GM12878 (cell line): ENCODE results near the gene TDRD7. TPM values are rescaled to one million over a fixed set of nuclear protein-coding genes. Genes with fewer than 3 reads are reported as not detected.

Source experiments
- ATAC-seq: fragments of 200-7000 bp; cut with Tn5 transposase; 3 replicates; pipeline ENCODE4 v1.9.1; 2020; ENCODE audit warnings: mild to moderate bottlenecking, moderate library complexity
- BruUV-seq: library from RNA; stranded (reverse); fragments of 400-500 nt; replicated peaks from 2 replicates; lab custom pipeline; 2021; lab: Mats Ljungman, UMichigan
- CTCF ChIA-PET: fragments of 300-600 bp; sonication (Branson Sonifier 250); formaldehyde crosslinking; extraction: SDS; loops from one replicate; lab custom pipeline; 2021; ENCODE audit warnings: inconsistent platforms; lab: Yijun Ruan, JAX
- POLR2A ChIA-PET: fragments of 350-600 bp; formaldehyde crosslinking; extraction: SDS; loops from one replicate; lab custom pipeline; 2021; ENCODE audit warnings: inconsistent platforms; lab: Charles Lee
- RAD21 ChIA-PET: fragments of 300-600 bp; sonication (Branson Sonifier 250); formaldehyde crosslinking; loops from one replicate; lab custom pipeline; 2023; ENCODE audit warnings: antibody characterized with exemption; ENCODE audit not compliant: unreplicated experiment; lab: Charles Lee
- SMC1A ChIA-PET: fragments of 300-600 bp; sonication (Branson Sonifier 250); formaldehyde crosslinking; loops from one replicate; lab custom pipeline; 2023; ENCODE audit not compliant: unreplicated experiment, uncharacterized antibody; lab: Charles Lee
- DNase-seq: peaks from one replicate; pipeline ENCODE4 v3.0.0-alpha.2; 2011; ENCODE audit warnings: low read depth, low spot score
- FAIRE-seq: peaks from 3 replicates; lab custom pipeline; 2011; peaks lifted over from hg19 to GRCh38; lab: Jason Lieb, UNC
- H2AFZ ChIP-seq: 2 replicates; pipeline ENCODE4 v1.6.0; 2011; ENCODE audit warnings: low read depth, low read length, control low read depth; ENCODE audit not compliant: control insufficient read depth
- H3K27ac ChIP-seq: 2 replicates; pipeline ENCODE4 v1.5.1; 2011; ENCODE audit warnings: control low read depth; ENCODE audit not compliant: control insufficient read depth, insufficient read depth
- H3K27me3 ChIP-seq, 2 experiments: replicated peaks in 1 of 2; 2 replicates each; pipeline versions ENCODE4 v1.6.0 to v1.6.1; 2011; ENCODE audit warnings: low read length in 1 of 2; ENCODE audit not compliant: control insufficient read depth in 2 of 2, insufficient read depth in 2 of 2
- H3K36me3 ChIP-seq, 2 experiments: 2 replicates each; pipeline ENCODE4 v1.5.1; 2011; ENCODE audit warnings: low read length in 1 of 2; ENCODE audit not compliant: control insufficient read depth in 2 of 2, insufficient read depth in 2 of 2
- H3K4me1 ChIP-seq: 2 replicates; pipeline ENCODE4 v1.6.1; 2011; ENCODE audit warnings: mild to moderate bottlenecking, low read length, moderate library complexity, mixed read lengths; ENCODE audit not compliant: control insufficient read depth, insufficient read depth
- H3K4me2 ChIP-seq: 2 replicates; pipeline ENCODE4 v1.6.0; 2011; ENCODE audit warnings: control low read depth; ENCODE audit not compliant: control insufficient read depth, insufficient read depth
- H3K4me3 ChIP-seq: fragments of 200-600 bp; sonication (generic); 2 replicates; pipeline ENCODE4 v1.5.1; 2016
- H3K79me2 ChIP-seq: 2 replicates; pipeline ENCODE4 v1.6.0; 2011; ENCODE audit warnings: low read length; ENCODE audit not compliant: control insufficient read depth, insufficient read depth
- H3K9ac ChIP-seq: 2 replicates; pipeline ENCODE4 v1.8.0; 2011; ENCODE audit warnings: low read length, control low read depth, mixed read lengths; ENCODE audit not compliant: control insufficient read depth, insufficient read depth
- H3K9me3 ChIP-seq: replicated peaks from 3 replicates; pipeline ENCODE4 v1.5.1; 2011; ENCODE audit warnings: mild to moderate bottlenecking, low read length; ENCODE audit not compliant: control insufficient read depth, insufficient read depth
- H4K20me1 ChIP-seq: 2 replicates; pipeline ENCODE4 v1.6.0; 2011; ENCODE audit not compliant: control insufficient read depth, insufficient read depth
- ATF7 ChIP-seq: fragments of 450-650 bp; IDR thresholded peaks from 2 replicates; pipeline ENCODE4 v1.6.1; 2016; ENCODE audit warnings: low read depth, mild to moderate bottlenecking
- BMI1 ChIP-seq: fragments of 450-650 bp; IDR thresholded peaks from 2 replicates; pipeline ENCODE4 v1.6.1; 2016; ENCODE audit warnings: mild to moderate bottlenecking, moderate library complexity, borderline replicate concordance
- DPF2 ChIP-seq: fragments of 450-650 bp; IDR thresholded peaks from 2 replicates; pipeline ENCODE4 v1.6.1; 2017; ENCODE audit warnings: mild to moderate bottlenecking
- EED ChIP-seq: sonication (generic); IDR thresholded peaks from 2 replicates; pipeline ENCODE4 v1.6.1; 2016; ENCODE audit warnings: antibody characterized with exemption, low read depth
- FOXM1 ChIP-seq: IDR thresholded peaks from 2 replicates; pipeline ENCODE4 v1.6.1; 2012; ENCODE audit warnings: low read depth, mild to moderate bottlenecking, inconsistent platforms, low read length, moderate library complexity
- GABPA ChIP-seq: IDR thresholded peaks from 2 replicates; pipeline ENCODE4 v1.6.1; 2014; ENCODE audit warnings: antibody characterized with exemption, low read depth, mild to moderate bottlenecking, inconsistent platforms
- HDAC2 ChIP-seq: fragments of 200-600 bp; sonication (generic); IDR thresholded peaks from 2 replicates; pipeline ENCODE4 v1.6.1; 2017
- HDAC6 ChIP-seq: fragments of 200-600 bp; sonication (generic); IDR thresholded peaks from one replicate; pipeline ENCODE4 v1.8.0; 2017; ENCODE audit warnings: antibody characterized with exemption; ENCODE audit not compliant: unreplicated experiment
- LARP7 ChIP-seq: fragments of 450-650 bp; IDR thresholded peaks from 2 replicates; pipeline ENCODE4 v1.6.1; 2017; ENCODE audit warnings: mild to moderate bottlenecking
- MEF2A ChIP-seq: IDR thresholded peaks from 2 replicates; pipeline ENCODE4 v1.6.1; 2011; ENCODE audit warnings: low read depth, mild to moderate bottlenecking, low read length, moderate library complexity; ENCODE audit not compliant: insufficient read depth
- MEF2B ChIP-seq: fragments of 450-650 bp; IDR thresholded peaks from 2 replicates; pipeline ENCODE4 v1.6.1; 2018; ENCODE audit warnings: mild to moderate bottlenecking, moderate library complexity; ENCODE audit not compliant: partially characterized antibody, poor library complexity, severe bottlenecking
- MTA3 ChIP-seq: IDR thresholded peaks from 2 replicates; pipeline ENCODE4 v1.6.1; 2012; ENCODE audit warnings: low read length, inconsistent platforms, borderline replicate concordance
- NBN ChIP-seq: fragments of 450-650 bp; IDR thresholded peaks from 2 replicates; pipeline ENCODE4 v1.6.1; 2016
- NFIC ChIP-seq: IDR thresholded peaks from 2 replicates; pipeline ENCODE4 v1.6.1; 2012; ENCODE audit warnings: low read depth, mild to moderate bottlenecking, inconsistent platforms, low read length, moderate library complexity
- NFXL1 ChIP-seq: fragments of 450-650 bp; IDR thresholded peaks from 2 replicates; pipeline ENCODE4 v1.6.1; 2017; ENCODE audit warnings: antibody characterized with exemption, mild to moderate bottlenecking, borderline replicate concordance
- NFYA ChIP-seq: IDR thresholded peaks from 2 replicates; pipeline ENCODE4 v1.6.1; 2011; ENCODE audit warnings: low read depth, mild to moderate bottlenecking, low read length, improper control_type of control experiment, borderline replicate concordance
- PKNOX1 ChIP-seq: fragments of 450-650 bp; IDR thresholded peaks from 2 replicates; pipeline ENCODE4 v1.6.1; 2016; ENCODE audit warnings: mild to moderate bottlenecking
- POLR2AphosphoS2 ChIP-seq: IDR thresholded peaks from 2 replicates; pipeline ENCODE4 v1.6.1; 2011; ENCODE audit warnings: low read depth, mild to moderate bottlenecking, low read length, improper control_type of control experiment, moderate library complexity
- RAD21 ChIP-seq: IDR thresholded peaks from 2 replicates; pipeline ENCODE4 v1.6.1; 2011; ENCODE audit warnings: mild to moderate bottlenecking, low read depth, low read length, moderate library complexity; ENCODE audit not compliant: insufficient read depth
- SRF ChIP-seq, 2 experiments: IDR thresholded peaks; 2 replicates each; pipeline ENCODE4 v1.6.1; 2011; ENCODE audit warnings: low read depth in 2 of 2, low read length in 2 of 2, mild to moderate bottlenecking in 1 of 2, moderate library complexity in 1 of 2
- TARDBP ChIP-seq: IDR thresholded peaks from 2 replicates; pipeline ENCODE4 v1.6.1; 2016; ENCODE audit warnings: borderline replicate concordance
- TCF7 ChIP-seq: IDR thresholded peaks from 2 replicates; pipeline ENCODE4 v1.6.1; 2014; ENCODE audit warnings: antibody characterized with exemption, borderline replicate concordance
- WGBS: methylation state at CpG from one replicate; pipeline ENCODE4 v1.1.6; 2016; ENCODE audit warnings: low lambda C conversion rate; ENCODE audit not compliant: insufficient replicate concordance, insufficient coverage; ENCODE audit errors: missing lambda C conversion rate; 5-methylcytosine and 5-hydroxymethylcytosine counted together
- in situ Hi-C: fragments of 300-500 bp; cut with MboI; formaldehyde crosslinking; loops from 9 replicates; pipeline ENCODE4 v1.14.3; 2018; ENCODE audit warnings: mixed read lengths
- intact Hi-C: fragments of 100-400 bp; cut with micrococcal nuclease; formaldehyde crosslinking; loops from one replicate; pipeline ENCODE4 v1.14.2; 2022; ENCODE audit not compliant: unreplicated experiment
- polyA plus RNA-seq, 11 experiments: library from polyadenylated mRNA; depleted of rRNA in 4 of 11; unstranded in 6 of 11; stranded (reverse) in 5 of 11; fragments of >200 nt; fragmentation: Nextera tagmentation in 4 of 11; fragmentation: Illumina TruSeq in 1 of 11; extraction: Ambion mirVana in 4 of 11; extraction: Trizol in 1 of 11; gene quantifications; 1 replicate in 1 of 11; 2 replicates in 10 of 11; pipeline versions ENCODE4 v1.2.1 to v1.2.3, GENCODE V29; 2011 to 2016; ENCODE audit warnings: inconsistent platforms in 2 of 11, missing spikeins in 2 of 11, low read depth in 1 of 11
- total RNA-seq, 4 experiments: library from RNA; depleted of rRNA in 3 of 4; stranded (reverse); fragments of >200 nt in 3 of 4; fragmentation: Illumina TruSeq in 1 of 4; extraction: Trizol in 1 of 4; gene quantifications; 2 replicates each; pipeline versions ENCODE4 v1.2.1 to v1.2.3, GENCODE V29; 2013 to 2021
- TF ChIP-seq, protein P1 (sequence below): IDR thresholded peaks from 2 replicates; pipeline ENCODE4 v1.6.1; 2011; ENCODE audit warnings: mild to moderate bottlenecking, low read depth, low read length, moderate library complexity; ENCODE audit not compliant: insufficient replicate concordance

TDRD7 gene
- total and polyA plus RNA-seq, 10 of the 15 experiments (the other 5 are each of a cell fraction or from before 2014, with no cell fraction given): 5.7 to 26.4 (median 16.2) TPM

DNA sequence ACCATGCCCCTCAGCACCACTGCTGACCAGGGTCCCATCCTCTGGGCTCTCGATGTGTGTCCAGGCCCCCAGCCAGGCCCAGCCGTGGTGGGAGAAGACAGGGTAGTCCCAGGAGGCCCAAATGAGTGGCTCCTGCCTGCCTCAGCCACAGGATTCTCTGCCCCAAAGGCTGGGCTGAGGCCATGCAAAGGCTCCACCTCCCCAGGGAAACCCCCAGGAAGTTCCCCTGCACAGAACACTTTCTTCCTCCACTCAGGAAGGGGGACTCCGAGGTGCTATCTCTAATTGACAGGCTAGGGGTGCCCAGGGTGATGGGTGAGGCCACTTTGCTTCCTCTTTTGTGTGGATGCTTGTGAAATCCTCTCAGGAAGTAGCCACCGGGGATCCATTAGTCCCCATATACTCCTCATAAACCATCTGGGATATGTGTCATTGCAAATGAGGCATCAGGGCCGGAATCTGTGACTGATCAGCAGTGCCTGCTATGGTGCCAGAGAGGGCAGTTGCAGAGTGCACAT lies 23.1 kb upstream of the TDRD7 start (continued):
- TF ChIP-seq PKNOX1 (peak; percentile 92), NBN (0 out of 2 replicates have a peak, but pooled peaks have one; percentile 19), MEF2B (peak; percentile 67), RAD21 (no peak), TCF7 (no peak), HDAC6 (no peak)
- TF ChIP-seq, protein P1, sequence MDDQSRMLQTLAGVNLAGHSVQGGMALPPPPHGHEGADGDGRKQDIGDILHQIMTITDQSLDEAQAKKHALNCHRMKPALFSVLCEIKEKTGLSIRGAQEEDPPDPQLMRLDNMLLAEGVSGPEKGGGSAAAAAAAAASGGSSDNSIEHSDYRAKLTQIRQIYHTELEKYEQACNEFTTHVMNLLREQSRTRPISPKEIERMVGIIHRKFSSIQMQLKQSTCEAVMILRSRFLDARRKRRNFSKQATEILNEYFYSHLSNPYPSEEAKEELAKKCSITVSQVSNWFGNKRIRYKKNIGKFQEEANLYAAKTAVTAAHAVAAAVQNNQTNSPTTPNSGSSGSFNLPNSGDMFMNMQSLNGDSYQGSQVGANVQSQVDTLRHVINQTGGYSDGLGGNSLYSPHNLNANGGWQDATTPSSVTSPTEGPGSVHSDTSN: peak; percentile 65

DNA sequence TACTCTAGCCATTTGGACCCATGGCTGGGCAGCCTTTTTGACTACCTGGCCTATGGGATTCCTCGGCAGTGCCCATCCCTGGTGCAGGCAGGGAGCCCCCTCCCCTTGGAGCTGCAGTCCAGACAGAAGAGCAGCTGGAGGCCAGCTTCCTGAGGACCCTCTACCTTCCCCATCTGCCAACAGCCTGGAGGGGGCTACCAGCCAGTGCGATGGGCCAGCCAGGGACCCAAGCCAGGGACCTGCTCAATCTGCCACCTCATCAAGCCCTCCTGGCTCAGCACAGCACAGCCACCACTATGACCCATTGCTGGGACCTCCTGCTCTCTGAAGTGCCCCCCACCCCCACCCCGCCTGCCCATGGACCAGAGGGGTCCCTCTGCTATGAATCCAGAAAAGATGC lies 22.6 kb upstream of the TDRD7 start:
- Histone ChIP-seq H2AFZ (peak overlapping the region; percentile 1; the same call in 1 of the 2 replicates), H3K4me2 (peak overlapping the region; percentile 75), H3K27ac (peak overlapping the region; percentile 41; the same call in 1 of the 2 replicates), H3K79me2 (no peaks in the 10 kb centered on the region), H3K36me3 (no peaks in the 10 kb centered on the region), H3K4me3 (no peak overlapping the region), H3K27me3 (no peaks in the 10 kb centered on the region), H3K9me3 (no peaks in the 10 kb centered on the region), H3K9ac (no peak overlapping the region), H3K4me1 (peaks cover 43% of the 10 kb centered on the region), H4K20me1 (no peaks in the 10 kb centered on the region)
- FAIRE-seq: no peak
- CTCF ChIA-PET: interaction anchor here (1.1 to 4.8 kb wide), 3 partner anchors 9 to 226 kb away, joined by 3 to 55 read pairs (median 11); no protein-coding TSS in a partner anchor
- 65% methylated on average over 3 of the region's 3 CpGs for WGBS
- ATAC-seq: no peak
- no peak for DNase-seq
- in situ Hi-C loops (no loop called here), intact Hi-C loops (loop anchor here (2.0 kb wide), 1 partner anchor 16 kb away; no protein-coding TSS in a partner anchor)
- BruUV-seq: no TSS peak
- POLR2A ChIA-PET: interaction anchor here (1.3 kb wide), 1 partner anchor 16 kb away, joined by 5 read pairs; no protein-coding TSS in a partner anchor
- SMC1A ChIA-PET: interaction anchor here (1.1 to 5.9 kb wide), 2 partner anchors 8 to 26 kb away, joined by 3 to 66 read pairs; no protein-coding TSS in a partner anchor
- RAD21 ChIA-PET: interaction anchor here (1.2 to 4.9 kb wide), 4 partner anchors 9 to 244 kb away, joined by 3 to 26 read pairs (median 16); partner anchors contain the start of genes NCBP1 and TSTD2
- TF ChIP-seq NFYA: no peak
- no peak for TF ChIP-seq MTA3
- no peak for TF ChIP-seq FOXM1
- TF ChIP-seq BMI1: no peak
- TF ChIP-seq ATF7: no peak
- no peak for TF ChIP-seq DPF2
- no peak for TF ChIP-seq EED
- no peak for TF ChIP-seq MEF2A
- no peak for TF ChIP-seq TARDBP
- TF ChIP-seq POLR2AphosphoS2: no peak
- no peak for TF ChIP-seq NFXL1
- no peak for TF ChIP-seq GABPA
- no peak for TF ChIP-seq HDAC2
- no peak for TF ChIP-seq SRF (IDR thresholded peaks at IDR 0.05; ENCODE audit: low read depth in 2 of 2, low read length in 2 of 2)
- no peak for TF ChIP-seq LARP7
- no peak for TF ChIP-seq NFIC
